IPS DF 6.9 (cell line): ENCODE results near the gene SLC5A5.
A peak's percentile ranks its signal among the peaks of the same experiment; 100 is the strongest.

ENCODE experiments used
- DNase-seq: peaks from one replicate; pipeline ENCODE4 v3.0.0-alpha.2; 2013; ENCODE audit warnings: low read depth, low spot score
- H3K27ac ChIP-seq: one replicate; pipeline ENCODE4 v1.5.1; 2013; ENCODE audit warnings: low read length, control low read depth
- H3K27me3 ChIP-seq: 2 replicates; pipeline ENCODE4 v1.6.1; 2013; ENCODE audit warnings: mild to moderate bottlenecking, low read length; ENCODE audit not compliant: control insufficient read depth, insufficient read depth
- H3K36me3 ChIP-seq: 2 replicates; pipeline ENCODE4 v1.6.1; 2013; ENCODE audit warnings: low read length; ENCODE audit not compliant: control insufficient read depth, insufficient read depth
- H3K4me1 ChIP-seq: 2 replicates; pipeline ENCODE4 v1.6.1; 2013; ENCODE audit warnings: low read length; ENCODE audit not compliant: control insufficient read depth, insufficient read depth
- H3K4me3 ChIP-seq: 2 replicates; pipeline ENCODE4 v1.5.1; 2013; ENCODE audit warnings: mild to moderate bottlenecking, low read length
- H3K9me3 ChIP-seq: 2 replicates; pipeline ENCODE4 v1.6.1; 2013; ENCODE audit warnings: low read length, inconsistent platforms; ENCODE audit not compliant: control insufficient read depth, insufficient read depth
- WGBS: extraction: QIAGEN DNeasy Blood & Tissue Kit; methylation state at CpG from one replicate; pipeline ENCODE4 v1.1.7; 2013; ENCODE audit warnings: mixed read lengths, missing lambda C conversion rate; ENCODE audit not compliant: insufficient read length, insufficient coverage; 5-methylcytosine and 5-hydroxymethylcytosine counted together

The SLC5A5 gene

DNA sequence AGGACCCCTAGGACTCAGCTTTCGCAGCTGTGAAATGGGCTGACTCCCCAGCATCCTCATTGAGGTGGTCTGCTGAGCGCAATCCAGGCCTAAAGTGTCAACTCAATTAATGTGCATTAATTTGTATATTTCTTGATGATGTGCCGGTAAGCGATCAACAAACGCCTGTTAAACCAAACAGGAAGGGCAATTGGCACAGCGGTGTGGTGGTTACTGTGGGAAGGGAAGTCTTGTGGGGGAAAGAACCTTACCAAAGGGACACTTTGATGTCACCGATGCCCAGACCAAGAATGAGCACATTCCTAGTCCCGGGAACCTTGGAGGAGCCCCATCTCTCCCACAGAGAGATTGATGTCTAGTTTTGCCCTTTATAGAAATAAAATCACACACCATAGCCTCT lies 25.6 kb upstream of the SLC5A5 start:
- Histone ChIP-seq H3K4me3 (no peak overlapping the region), H3K36me3 (no peaks in the 10 kb centered on the region)
- no peak for DNase-seq

DNA sequence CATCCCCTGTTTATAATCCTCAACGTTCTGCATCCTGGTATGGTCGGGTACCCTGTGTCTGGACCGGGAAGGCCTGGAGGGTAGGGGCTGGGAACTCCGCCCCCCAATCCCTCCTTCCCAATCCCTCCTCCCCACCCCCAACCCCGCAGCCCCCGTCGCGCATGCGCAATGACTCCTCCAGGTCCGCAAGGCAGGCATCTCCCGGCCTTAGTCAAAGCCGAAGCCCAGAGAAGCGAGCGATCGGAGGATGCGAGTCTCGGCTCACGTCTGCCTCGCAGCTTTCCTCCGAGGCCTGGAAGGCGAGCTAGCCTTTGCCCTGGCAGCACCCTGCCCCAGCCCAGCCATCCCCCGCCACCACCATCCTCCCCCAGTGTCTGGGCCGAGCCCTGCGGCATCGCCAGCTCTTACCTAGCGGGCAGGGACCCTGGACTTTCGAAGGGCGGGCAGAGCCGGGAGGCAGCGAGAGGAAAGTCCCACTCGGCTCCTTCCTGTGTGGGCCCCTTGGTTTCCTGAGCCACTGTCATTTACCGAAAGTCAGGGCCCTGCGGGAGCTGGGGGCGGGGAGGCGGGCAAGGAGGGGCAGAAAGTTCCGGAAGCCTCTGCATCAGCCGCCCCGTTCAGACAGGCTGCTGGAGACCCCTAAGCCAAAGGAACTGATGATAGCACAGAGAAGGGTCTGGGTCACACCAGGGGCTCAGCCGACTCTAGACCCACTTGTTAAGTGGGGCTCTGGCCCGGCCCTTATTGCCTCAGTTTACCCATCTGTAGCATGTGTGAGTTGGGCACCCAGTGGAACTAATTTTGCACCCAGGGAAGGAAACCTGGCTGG lies 24.0 kb upstream of the SLC5A5 start, which contains the start of gene JAK3:
Gene JAK3, minus strand, starts transcription at position 445 of the 829 bp plus-strand sequence. CDS start 3,565 bp downstream, outside the sequence.
- Histone ChIP-seq H3K9me3 (no peaks in the 10 kb centered on the region), H3K27ac (no peak within 1 kb of the TSS), H3K36me3 (no peaks in the 10 kb centered on the region), H3K4me3 (no peak within 1 kb of the TSS; the same call in 1 of the 2 replicates), H3K27me3 (no peaks in the 10 kb centered on the region), H3K4me1 (no peaks in the 10 kb centered on the region)
- WGBS: no CpG with 5 or more reads among the region's 40 CpGs
- no peak for DNase-seq

More for the DNA sequence above, 25.6 kb upstream of the SLC5A5 start:
- H3K27ac ChIP-seq: no peak overlapping the region
- WGBS: no CpG with 5 or more reads among the region's 8 CpGs
- H3K27me3 ChIP-seq: no peaks in the 10 kb centered on the region
- no peaks in the 10 kb centered on the region; the same call in 1 of the 2 replicates for H3K4me1 ChIP-seq
- H3K9me3 ChIP-seq: no peaks in the 10 kb centered on the region

DNA sequence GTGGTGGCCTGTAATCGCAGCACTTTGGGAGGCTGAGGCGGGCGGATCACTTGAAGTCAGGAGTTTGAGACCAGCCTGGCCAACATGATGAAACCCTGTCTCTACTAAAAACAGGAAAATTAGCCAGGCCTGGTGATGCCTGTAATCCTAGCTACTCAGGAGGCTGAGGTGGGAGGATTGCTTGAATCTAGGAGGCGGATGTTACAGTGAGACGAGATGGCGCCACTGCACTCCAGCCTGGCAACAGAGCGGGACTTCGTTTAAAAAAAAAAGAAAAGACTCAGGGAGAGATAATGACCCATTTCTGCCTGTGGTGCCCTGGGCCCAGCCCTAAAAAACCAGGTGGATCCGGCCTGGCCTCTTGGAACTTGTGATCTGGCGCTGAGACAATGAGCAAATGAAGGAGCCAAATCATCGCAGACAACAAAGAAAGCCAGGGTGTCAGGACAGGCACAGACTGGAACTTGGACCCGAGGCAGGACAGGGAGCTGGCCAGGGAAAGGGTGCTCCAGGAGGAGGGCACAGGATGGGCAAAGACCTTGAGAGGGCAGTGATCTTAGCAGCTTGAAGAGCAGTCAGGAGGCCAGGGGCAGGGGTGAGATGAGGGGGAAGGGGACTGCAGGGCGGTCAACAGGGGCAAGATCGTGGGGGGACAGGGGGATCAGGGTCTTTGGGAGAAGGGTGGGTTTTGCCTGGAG lies 23.0 kb upstream of the SLC5A5 start:
- no peak for DNase-seq
- no CpG with 5 or more reads among the region's 14 CpGs for WGBS

DNA sequence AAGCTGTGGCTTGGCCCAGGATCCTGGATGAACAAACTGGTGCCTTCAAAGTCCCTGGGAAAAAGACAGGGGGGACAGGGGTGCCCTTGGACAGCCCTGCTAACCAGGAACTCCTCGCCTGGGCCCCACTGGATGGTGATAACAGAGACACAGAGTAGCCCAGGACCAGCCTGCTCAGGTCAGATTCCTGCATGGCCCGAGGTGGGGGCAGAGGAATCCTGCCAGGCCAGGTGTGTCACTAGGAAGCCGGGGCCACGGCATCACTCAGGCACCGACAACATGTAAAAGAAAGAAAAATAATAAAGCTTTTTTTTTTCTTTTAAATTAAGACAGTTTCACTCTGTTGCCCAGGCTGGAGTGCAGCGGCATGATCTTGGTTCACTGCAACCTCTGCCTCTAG lies 17.7 kb upstream of the SLC5A5 start:
- no peaks in the 10 kb centered on the region for H3K27me3 ChIP-seq
- no peaks in the 10 kb centered on the region for H3K36me3 ChIP-seq
- no peak overlapping the region for H3K27ac ChIP-seq
- no peak overlapping the region for H3K4me3 ChIP-seq
- H3K4me1 ChIP-seq: no peaks in the 10 kb centered on the region
- WGBS: no CpG with 5 or more reads among the region's 6 CpGs
- no peak for DNase-seq
- H3K9me3 ChIP-seq: no peaks in the 10 kb centered on the region

More for the DNA sequence above, 23.0 kb upstream of the SLC5A5 start:
- Histone ChIP-seq H3K4me3 (no peak overlapping the region), H3K36me3 (no peaks in the 10 kb centered on the region), H3K4me1 (no peaks in the 10 kb centered on the region), H3K9me3 (no peaks in the 10 kb centered on the region), H3K27ac (no peak overlapping the region), H3K27me3 (no peaks in the 10 kb centered on the region)

DNA sequence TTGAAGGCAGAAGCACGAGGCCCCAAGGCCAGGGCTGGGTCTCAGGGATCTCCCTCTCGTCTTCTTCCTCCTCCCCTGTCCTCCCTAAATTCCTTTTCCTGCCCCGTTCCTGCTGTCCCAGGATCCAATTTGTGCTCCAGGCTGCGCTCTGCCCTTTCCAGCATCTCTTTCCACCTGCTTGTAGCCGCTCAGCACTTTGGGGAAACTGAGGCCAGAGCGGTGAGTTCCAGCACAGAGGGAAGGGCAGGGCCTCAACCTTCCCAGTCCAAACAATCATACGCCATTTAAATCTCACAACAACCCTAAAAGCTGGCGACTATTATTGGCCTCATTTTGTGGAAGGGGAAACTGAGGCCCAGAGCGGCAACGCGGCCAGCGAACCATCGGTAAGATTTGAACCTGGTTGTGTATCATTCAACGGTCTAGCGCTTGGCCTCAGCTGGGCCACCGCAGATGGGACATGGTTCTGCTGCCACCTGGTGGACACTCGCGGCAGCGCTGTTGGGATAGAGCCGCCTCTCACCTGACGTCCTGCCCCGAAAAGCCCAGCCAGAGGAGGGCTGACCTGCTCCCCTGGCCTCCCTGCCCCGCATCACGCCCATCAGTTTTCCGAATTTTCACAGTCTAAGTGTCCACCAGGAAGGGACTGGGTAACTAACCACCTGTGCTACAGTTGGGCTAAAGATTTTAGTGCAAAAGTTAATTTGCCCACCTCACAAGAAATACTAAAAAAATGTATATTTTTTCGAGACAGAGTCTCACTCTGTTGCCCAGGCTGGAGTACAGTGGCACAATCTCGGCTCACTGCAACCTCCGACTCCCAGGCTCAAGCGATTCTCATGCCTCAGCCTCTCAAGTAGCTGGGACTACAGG lies 16.2 kb upstream of the SLC5A5 start:
- H3K36me3 ChIP-seq: no peaks in the 10 kb centered on the region
- H3K27ac ChIP-seq: no peak overlapping the region
- no peaks in the 10 kb centered on the region for H3K4me1 ChIP-seq
- H3K9me3 ChIP-seq: no peaks in the 10 kb centered on the region
- H3K4me3 ChIP-seq: no peak overlapping the region
- DNase-seq: no peak
- no peaks in the 10 kb centered on the region for H3K27me3 ChIP-seq
- no CpG with 5 or more reads among the region's 29 CpGs for WGBS

DNA sequence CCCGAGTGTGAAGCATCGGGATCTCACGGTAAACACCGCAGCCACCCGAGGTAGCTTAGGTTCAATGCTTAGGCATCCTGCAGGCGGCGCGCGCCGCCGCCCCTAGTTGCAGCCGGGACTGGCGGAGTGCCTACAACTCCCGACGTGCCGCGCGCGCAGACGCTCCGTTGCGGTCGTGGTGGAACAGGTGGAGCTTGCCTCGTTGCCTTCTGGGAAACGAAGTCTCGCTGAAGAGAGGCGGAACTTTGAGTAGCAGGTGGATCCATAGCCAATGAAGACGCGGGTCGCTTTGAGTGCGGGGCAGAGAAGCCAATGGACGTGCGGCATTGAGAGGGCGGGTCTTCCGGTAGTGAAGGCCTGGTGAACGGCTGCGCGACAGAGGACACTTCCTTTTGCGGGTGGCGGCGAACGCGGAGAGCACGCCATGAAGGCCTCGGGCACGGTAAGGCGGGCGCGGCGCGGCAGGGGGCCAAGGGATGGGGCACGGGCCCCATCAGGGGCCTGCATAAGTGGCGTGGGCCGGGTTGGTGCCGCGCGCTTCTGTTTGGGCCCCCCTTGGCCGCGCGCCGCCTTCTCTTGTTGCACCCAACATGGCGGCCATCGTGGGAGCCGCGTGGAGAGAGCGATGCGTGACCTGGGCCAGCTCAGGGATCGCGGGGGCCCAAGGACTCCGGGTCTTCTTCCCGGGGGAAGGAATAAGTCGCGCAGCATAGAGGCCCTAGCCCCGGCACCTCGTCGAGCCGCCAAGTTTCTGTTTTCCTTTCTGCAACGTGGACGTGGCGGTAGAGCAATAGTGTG lies 12.0 kb upstream of the SLC5A5 start, which contains the start of gene RPL18A:
Gene RPL18A, plus strand, starts transcription at position 378 of the 798 bp plus-strand sequence. Its CDS starts 47 bp downstream, at position 425.
- no CpG with 5 or more reads among the region's 80 CpGs for WGBS
- Histone ChIP-seq H3K4me1 (no peaks in the 10 kb centered on the region), H3K36me3 (peaks cover 29% of the 10 kb centered on the region), H3K4me3 (peak within 1 kb of the TSS; percentile 96), H3K27me3 (no peaks in the 10 kb centered on the region), H3K9me3 (no peaks in the 10 kb centered on the region), H3K27ac (no peak within 1 kb of the TSS)
- DNase-seq: peak; percentile 99

DNA sequence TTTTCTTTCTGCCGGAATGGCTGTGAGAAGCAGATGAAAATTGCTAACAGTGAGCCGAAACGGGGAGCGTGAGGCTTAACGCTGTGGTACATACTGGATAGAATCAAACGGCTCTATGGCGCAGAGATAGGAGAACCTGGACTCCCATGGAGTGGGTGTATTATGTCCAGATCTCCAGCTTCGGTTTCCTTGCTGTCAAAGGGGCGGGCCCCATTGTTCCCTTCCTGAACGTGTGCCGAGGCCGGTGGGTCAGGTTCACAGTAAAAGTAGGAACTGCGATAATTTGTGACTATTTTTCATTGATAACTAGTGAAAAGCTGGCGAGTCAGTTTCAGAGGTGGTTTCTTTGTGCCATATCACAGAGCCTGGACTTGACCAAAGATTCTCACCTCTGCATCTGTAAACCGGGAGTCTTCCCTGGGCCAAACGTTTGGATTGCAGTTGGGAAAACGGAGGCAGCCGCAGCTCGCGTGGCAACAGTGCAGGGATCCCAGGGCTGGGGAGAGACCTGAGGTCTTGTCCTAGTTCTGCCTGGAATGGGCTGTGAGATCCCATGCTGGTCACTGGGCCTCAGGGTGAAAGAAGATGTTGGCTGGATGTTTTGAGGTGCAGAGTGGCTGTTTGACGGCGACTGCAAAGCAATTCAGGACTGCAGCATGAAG lies 11.3 kb upstream of the SLC5A5 start:
- Histone ChIP-seq H3K27me3 (no peaks in the 10 kb centered on the region), H3K36me3 (peaks cover 29% of the 10 kb centered on the region), H3K9me3 (no peaks in the 10 kb centered on the region), H3K4me1 (no peaks in the 10 kb centered on the region), H3K27ac (no peak overlapping the region), H3K4me3 (peak overlapping the region; percentile 96)
- DNase-seq: no peak
- no CpG with 5 or more reads among the region's 22 CpGs for WGBS

DNA sequence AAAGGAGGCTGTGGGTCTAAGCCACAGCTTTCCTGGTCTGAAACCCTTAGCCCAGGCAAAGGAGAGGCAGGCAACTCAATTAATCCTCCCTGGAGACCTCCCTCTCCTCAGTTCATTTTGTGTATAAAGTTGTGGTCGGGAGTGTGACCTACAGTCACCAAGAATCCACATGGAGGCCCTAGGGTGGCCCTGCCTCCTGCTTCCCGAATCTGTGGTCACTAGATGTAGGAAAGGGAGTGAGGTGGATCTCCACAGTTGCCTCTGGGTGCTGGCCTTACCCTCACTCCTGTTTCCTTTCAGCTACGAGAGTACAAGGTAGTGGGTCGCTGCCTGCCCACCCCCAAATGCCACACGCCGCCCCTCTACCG lies 10.8 kb upstream of the SLC5A5 start:
- Histone ChIP-seq H3K36me3 (peaks cover 29% of the 10 kb centered on the region), H3K27ac (no peak overlapping the region)

More for the DNA sequence above, 10.8 kb upstream of the SLC5A5 start:
- no CpG with 5 or more reads among the region's 7 CpGs for WGBS
- DNase-seq: no peak
- H3K4me3 ChIP-seq: peak overlapping the region; percentile 96; the same call in 1 of the 2 replicates
- 0 out of 2 replicates have a peak, but pooled peaks cover 2% of the 10 kb centered on the region for H3K4me1 ChIP-seq
- no peaks in the 10 kb centered on the region for H3K9me3 ChIP-seq
- H3K27me3 ChIP-seq: no peaks in the 10 kb centered on the region
